ENCODE data around the gene AMDHD2. TPM values are rescaled to one million over a fixed set of nuclear protein-coding genes. Genes with fewer than 3 reads are reported as not detected.

The AMDHD2 gene
- total RNA-seq, 6 experiments from 2014 or later = 12.3 to 24.9 (median 21.4) TPM

DNA sequence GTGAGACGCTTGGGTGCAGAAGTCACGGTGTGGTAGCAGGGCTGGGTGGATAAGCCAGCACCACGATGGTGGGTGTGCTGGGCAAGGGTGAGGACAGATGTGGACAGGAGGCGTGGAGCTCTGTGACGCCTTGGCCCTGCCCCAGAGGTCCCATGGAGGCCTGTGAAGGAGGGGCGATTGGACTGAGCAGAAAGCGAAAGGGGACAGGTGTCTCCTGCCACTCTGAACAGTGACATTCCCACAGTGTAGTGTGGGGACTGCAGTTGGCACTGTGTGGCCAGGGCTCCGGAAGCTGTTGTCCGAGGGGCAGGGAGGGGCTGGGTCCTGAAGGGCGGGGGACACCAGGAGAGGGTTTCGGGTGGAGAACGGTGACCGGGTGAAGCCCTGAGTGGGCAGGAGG is 37.9 kb upstream of the AMDHD2 start:
- DNase-seq = peak in 1 of 3 donors; percentile 44
- H3K27ac ChIP-seq = no peak overlapping the region
- H3K27me3 ChIP-seq = no peaks in the 10 kb centered on the region
- intact Hi-C loops (cut with DNase I) = no loop called here
- WGBS (ENCODE audit: insufficient coverage, low coverage, low lambda C conversion rate, missing lambda C conversion rate) = 78% methylated on average over 6 of the region's 13 CpGs
- peaks cover 0 to 49% (median 13%) of the 10 kb centered on the region in 4 donors for H3K4me1 ChIP-seq
- TF ChIP-seq CTCF (IDR thresholded peaks at IDR 0.05) (no peak), POLR2A (IDR thresholded peaks at IDR 0.05) (no peak)
- ATAC-seq = no peak
- H3K4me3 ChIP-seq = no peak overlapping the region
- no peaks in the 10 kb centered on the region for H3K36me3 ChIP-seq
- H3K9me3 ChIP-seq = no peaks in the 10 kb centered on the region

DNA sequence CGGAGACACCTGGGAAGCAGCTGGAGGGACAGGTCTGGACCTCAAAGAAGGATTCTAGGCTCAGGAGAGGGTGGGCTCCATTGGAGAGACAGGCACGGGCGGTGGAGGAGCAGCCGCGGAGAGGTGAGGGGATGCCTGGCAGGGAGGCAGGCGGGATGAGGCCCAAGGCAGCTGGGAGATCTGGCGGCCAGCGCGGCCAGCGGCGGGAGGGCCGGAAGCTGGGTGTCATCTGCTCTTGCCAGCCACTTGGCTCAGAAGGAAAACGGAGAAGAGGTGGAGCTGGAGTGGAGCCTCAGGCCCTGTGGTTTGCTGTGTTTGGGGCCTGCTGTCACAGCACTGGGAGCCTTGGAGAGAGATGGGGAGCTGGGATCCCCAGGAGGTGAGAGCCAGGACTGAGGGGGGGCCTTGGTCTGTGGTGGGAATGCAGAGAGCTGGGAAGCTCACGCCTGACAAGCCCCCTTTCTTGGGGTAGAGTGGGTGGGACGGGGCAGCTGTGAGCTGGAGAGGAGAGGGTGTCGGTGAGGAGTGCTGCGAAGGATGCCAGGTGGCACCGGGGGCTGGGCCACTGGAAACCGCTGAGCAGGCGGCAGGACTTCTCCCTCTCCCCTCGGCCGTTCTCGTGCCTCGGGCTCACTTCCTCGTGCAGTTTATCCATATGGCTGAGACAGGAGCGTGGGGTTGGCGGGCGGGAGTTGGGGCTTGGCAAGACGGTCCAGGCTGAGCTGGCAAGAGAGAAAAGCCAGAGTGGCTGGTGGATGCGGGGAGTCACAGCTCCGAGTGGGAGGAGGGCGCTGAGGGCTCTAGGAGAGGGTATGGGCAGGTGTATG is 37.2 kb upstream of the AMDHD2 start:
- TF ChIP-seq POLR2A (IDR thresholded peaks at IDR 0.05) = no peak
- no peak for TF ChIP-seq CTCF (IDR thresholded peaks at IDR 0.05)
- Histone ChIP-seq H3K36me3 (no peaks in the 10 kb centered on the region), H3K4me1 (peaks cover 0 to 42% (median 10%) of the 10 kb centered on the region in 4 donors), H3K27ac (no peak overlapping the region), H3K9me3 (no peaks in the 10 kb centered on the region), H3K27me3 (no peaks in the 10 kb centered on the region), H3K4me3 (no peak overlapping the region)
- DNase-seq (peak in 2 of 3 donors; percentile 26 to 57), ATAC-seq (peak in 1 of 4 donors; percentile 9)
- WGBS (ENCODE audit: insufficient coverage, low coverage, low lambda C conversion rate, missing lambda C conversion rate) = 80% methylated on average over 20 of the region's 32 CpGs
- intact Hi-C loops (cut with DNase I) = no loop called here

DNA sequence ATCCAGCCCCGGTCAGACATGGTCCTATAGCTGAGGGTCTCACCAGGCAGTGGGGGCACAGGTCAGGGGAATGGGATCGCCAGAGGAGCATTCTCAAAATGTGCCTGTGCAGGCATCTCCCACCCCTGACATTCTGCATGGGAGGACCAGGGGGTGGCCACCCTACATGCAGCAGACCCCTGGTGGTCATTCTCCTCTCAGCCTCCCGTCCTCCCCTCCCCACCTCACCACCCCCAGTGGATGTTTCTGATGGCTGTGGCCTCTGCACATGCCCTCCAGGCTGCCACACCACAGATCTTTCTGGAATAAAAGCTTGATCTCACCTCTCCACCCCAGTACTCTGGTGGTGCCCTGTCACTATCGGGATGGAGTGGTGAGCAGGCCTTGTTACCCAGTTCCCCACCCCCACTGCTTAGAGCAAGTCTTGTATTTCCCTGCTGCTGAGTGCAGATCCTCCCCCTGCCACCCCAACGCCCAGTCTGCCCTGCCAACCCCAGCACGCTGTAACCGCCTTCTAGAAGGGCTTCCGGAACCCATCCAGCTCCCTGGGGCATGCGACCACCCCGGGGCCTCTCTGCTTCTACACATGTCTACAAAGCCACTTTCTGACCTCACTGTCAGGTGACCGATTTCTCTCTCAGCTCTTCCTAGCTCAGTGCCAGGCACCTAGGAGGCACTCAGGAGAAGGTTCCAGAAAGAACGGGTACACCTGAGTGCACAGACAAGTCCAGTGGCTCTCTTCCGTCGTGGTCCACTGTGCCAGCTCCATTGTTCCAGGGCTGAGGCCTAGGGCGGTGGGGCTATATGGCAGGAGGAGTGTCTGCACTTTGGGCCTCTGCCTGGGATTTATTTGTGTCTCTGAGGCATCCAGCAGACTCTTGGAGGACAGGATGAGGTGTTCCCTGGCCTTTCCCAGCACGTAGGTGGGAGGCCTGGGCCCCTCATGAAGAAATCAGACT is 36.0 kb upstream of the AMDHD2 start:
- Histone ChIP-seq H3K36me3 (no peaks in the 10 kb centered on the region), H3K27ac (peak overlapping the region; percentile 18 to 78 (median 60)), H3K9me3 (no peaks in the 10 kb centered on the region), H3K4me3 (no peak overlapping the region), H3K4me1 (peaks cover 0 to 36% (median 9%) of the 10 kb centered on the region in 4 donors), H3K27me3 (no peaks in the 10 kb centered on the region)
- TF ChIP-seq POLR2A (IDR thresholded peaks at IDR 0.05) (no peak), CTCF (IDR thresholded peaks at IDR 0.05) (no peak)
- ATAC-seq (peak in 2 of 4 donors; percentile 8 to 11), DNase-seq (no peak)
- intact Hi-C loops (cut with DNase I) = no loop called here
- 89% methylated on average over 11 of the region's 16 CpGs for WGBS (ENCODE audit: insufficient coverage, low coverage, low lambda C conversion rate, missing lambda C conversion rate)

DNA sequence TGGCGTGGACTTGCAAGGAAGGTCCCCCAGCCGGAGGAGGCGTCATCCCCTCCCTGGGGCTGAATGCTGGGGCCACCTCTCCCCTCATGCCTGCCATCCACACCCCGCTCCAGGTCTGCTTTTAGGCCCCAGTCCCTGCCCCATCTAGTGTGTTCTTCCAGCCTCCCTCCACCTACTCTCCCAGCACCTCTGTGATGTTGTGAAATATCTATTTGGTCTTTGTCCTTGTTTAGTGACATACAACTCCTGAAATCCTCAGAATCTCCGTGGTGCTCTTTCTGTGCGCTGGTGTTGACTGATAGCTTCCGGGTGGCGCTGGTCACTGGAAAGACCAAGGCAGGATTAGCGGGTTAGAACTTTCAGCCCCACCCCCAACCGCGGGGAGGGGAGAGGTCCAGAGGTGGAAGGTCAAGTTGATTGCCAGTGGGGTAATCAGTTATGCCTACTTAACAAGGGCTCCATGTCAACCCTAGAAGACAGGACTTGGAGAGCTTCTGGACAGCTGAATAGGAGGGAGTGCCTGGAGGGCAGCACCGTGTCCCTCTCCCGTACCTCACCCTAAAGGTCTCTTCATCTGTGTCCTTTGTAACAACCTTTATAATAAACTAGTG is 35.2 kb upstream of the AMDHD2 start:
- intact Hi-C loops (cut with DNase I) = no loop called here
- H3K4me1 ChIP-seq = peaks cover 0 to 36% (median 9%) of the 10 kb centered on the region in 4 donors
- H3K9me3 ChIP-seq = no peaks in the 10 kb centered on the region
- 31% methylated on average over 7 of the region's 13 CpGs for WGBS (ENCODE audit: insufficient coverage, low coverage, low lambda C conversion rate, missing lambda C conversion rate)
- peak; percentile 80 to 88 (median 85) for ATAC-seq
- no peaks in the 10 kb centered on the region for H3K36me3 ChIP-seq
- H3K27ac ChIP-seq = peak overlapping the region; percentile 18 to 78 (median 60)
- no peaks in the 10 kb centered on the region for H3K27me3 ChIP-seq
- H3K4me3 ChIP-seq = no peak overlapping the region
- TF ChIP-seq POLR2A (IDR thresholded peaks at IDR 0.05) (no peak), CTCF (IDR thresholded peaks at IDR 0.05) (no peak)
- DNase-seq = peak; percentile 65 to 80 (median 78)
